ENCODE measurements around the gene LAS1L. TPM values are rescaled to one million over a fixed set of nuclear protein-coding genes. Genes with fewer than 3 reads are reported as not detected.

The LAS1L gene
- total RNA-seq: 10 to 100 TPM in 1 of 2 donors, 1 to 10 TPM in 1; 9.9 to 12.7 TPM

DNA sequence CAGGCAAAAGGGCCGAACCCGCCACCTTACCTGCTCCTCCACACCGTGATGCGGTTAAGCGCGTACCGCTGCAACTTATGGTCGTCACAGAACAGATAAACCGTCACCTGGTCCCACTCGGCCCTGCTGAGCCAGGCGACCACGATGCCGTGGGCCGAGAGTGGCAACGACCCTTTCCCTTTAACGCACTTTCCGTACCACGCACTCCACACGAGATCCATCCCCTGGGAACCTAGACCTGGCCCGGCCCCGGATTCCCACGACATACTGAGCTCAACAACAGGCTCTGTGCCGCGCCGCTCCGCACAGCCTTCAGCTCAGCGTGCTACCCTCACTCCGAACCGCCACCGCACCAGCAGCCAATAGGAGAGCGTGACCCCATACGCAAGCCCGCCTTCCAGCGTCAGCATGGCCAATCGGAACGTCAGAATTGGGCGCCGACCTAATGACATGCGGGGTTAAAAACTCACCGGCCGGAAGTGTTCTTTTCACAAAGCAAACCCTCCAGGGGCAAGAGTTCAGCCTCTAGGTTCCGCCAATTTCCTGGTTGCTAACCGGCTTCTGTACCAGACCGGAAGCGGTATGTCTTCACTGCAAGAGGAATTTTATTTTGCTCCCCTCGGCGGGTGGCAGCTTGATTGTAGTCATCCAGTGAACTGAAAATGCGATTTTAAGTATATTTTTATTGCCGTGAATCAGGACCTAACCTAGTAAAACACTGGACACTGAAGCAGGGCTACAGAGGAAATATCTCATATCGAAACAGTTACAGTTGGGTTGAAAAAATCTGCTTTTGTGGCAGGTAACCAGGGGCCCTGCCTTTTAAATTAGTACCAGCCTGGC lies at the start of gene LAS1L:
TSS of gene LAS1L (minus strand) at position 338 of the 843 bp plus-strand sequence. CDS start at position 266, 72 bp downstream.
- Histone ChIP-seq H3K27ac (peak within 1 kb of the TSS in 3 of 4 donors; percentile 14 to 77 (median 67)), H3K4me1 (peaks cover 12% of the 10 kb centered on the region), H3K27me3 (no peaks in the 10 kb centered on the region), H3K4me3 (peak within 1 kb of the TSS; percentile 63 to 68), H3K9me3 (no peaks in the 10 kb centered on the region), H3K36me3 (replicated peaks in 1 of 2; ENCODE audit: insufficient read depth in 1 of 2, low read depth in 2 of 2) (no peaks in the 10 kb centered on the region)
- intact Hi-C loops (cut with DNase I): no loop called here
- peak; percentile 90 to 94 (median 90) for DNase-seq
- TF ChIP-seq POLR2A (IDR thresholded peaks at IDR 0.05): peak; percentile 39 to 78 (median 71)
- TF ChIP-seq, protein P1, sequence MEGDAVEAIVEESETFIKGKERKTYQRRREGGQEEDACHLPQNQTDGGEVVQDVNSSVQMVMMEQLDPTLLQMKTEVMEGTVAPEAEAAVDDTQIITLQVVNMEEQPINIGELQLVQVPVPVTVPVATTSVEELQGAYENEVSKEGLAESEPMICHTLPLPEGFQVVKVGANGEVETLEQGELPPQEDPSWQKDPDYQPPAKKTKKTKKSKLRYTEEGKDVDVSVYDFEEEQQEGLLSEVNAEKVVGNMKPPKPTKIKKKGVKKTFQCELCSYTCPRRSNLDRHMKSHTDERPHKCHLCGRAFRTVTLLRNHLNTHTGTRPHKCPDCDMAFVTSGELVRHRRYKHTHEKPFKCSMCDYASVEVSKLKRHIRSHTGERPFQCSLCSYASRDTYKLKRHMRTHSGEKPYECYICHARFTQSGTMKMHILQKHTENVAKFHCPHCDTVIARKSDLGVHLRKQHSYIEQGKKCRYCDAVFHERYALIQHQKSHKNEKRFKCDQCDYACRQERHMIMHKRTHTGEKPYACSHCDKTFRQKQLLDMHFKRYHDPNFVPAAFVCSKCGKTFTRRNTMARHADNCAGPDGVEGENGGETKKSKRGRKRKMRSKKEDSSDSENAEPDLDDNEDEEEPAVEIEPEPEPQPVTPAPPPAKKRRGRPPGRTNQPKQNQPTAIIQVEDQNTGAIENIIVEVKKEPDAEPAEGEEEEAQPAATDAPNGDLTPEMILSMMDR (IDR thresholded peaks at IDR 0.05): no peak
- 1 to 14% methylated on average over 6 to 38 of the region's 50 CpGs for WGBS, 2 donors
- ATAC-seq: peak; percentile 100

DNA sequence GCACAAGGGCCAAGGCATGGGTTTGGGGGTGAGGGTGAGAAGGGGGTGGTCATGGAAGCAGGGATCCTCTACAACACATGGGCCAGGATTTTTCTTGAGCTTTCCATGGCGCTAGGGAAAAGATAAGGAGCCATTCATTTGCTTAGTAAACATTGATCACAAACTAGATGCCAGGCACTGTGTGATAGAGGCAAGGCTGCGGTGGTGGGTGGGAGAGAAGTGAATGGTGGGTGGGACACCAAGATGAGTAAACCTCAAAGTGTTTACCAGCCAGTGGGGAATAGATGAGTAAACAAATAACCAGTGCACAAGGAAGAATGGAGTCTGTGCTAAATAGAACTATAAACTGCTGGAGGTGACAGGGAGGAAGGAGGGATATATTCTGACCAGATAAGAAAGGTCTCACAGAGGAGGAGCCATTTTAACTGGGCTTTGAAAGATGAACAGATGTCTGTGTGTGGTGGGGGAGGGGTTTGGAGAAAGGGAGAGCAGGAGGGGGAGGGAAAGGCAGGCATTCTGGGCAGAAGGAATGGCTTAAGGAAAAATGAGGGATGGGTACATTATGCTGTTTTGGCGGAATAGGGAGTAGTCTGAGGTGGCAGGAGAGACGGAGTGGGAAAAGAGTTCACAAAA lies 48.0 kb upstream of the LAS1L start:
- 49 to 52% methylated on average over 4 of the region's 4 CpGs for WGBS, 2 donors
- ATAC-seq: no peak

DNA sequence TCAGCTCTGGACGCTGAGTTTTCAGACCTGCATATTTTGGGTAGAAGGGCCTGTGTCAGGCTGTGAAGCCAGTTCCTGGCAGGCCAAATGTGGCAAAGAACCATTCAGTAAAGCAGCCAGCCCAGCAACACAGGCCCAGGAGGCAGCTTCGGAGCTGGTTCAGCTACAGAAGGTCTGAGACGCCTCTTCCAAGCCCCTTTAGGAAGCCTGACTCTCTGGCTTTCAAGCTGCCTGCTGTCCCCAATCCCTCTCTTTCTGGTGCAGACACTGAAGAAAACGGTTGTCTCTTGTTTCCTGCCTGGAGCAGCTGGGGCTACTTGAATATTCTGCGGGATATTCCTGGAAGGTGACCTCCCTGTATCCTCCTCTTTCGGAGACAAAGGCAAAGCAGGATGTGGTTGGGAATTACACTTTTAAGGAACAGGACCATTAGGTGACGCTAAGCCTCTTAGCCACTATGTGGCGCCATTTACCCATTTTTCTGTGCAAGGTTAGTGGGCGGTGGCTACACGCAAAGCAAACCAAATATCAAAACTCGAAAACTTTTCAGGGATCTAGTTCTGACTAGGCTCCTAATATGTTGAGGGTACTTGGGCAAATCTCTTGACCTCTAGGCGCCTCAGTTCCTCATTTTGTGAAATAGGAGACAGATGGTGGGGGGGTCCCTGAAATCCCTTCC lies 47.2 kb upstream of the LAS1L start:
- WGBS, 2 donors: 2% methylated on average over 8 to 11 of the region's 12 CpGs
- Histone ChIP-seq H3K9me3 (no peaks in the 10 kb centered on the region), H3K27me3 (no peaks in the 10 kb centered on the region)

More for the DNA sequence above, 48.0 kb upstream of the LAS1L start:
- Histone ChIP-seq H3K36me3 (replicated peaks in 1 of 2; ENCODE audit: insufficient read depth in 1 of 2, low read depth in 2 of 2) (no peaks in the 10 kb centered on the region), H3K27ac (no peak overlapping the region), H3K4me3 (no peak overlapping the region), H3K9me3 (no peaks in the 10 kb centered on the region), H3K4me1 (no peaks in the 10 kb centered on the region), H3K27me3 (no peaks in the 10 kb centered on the region)
- intact Hi-C loops (cut with DNase I): no loop called here
- DNase-seq: no peak
- TF ChIP-seq POLR2A (IDR thresholded peaks at IDR 0.05): no peak
- TF ChIP-seq, protein P1 (IDR thresholded peaks at IDR 0.05): no peak

DNA sequence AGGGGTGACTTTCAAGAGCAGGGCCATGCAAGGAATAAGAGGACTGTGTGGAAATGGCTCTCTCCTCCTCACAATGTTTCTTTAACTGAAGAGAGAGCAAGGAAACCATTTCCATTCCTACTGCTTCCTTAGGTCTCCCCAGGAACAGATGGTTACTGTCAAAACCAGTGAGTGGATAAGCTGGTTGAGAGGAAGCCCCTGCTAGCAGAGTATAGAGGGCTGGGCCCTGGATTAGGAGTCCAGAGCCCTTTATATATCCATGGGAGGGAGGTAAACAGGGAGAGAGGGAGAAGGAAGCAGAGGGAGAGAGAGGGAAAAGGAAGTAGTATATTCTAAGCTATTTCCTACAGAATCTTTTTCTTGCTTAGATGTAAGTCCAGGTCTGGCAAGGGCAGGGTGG lies 43.8 kb upstream of the LAS1L start:
- no peaks in the 10 kb centered on the region for H3K9me3 ChIP-seq
- no peak for DNase-seq
- no peaks in the 10 kb centered on the region for H3K36me3 ChIP-seq (replicated peaks in 1 of 2; ENCODE audit: insufficient read depth in 1 of 2, low read depth in 2 of 2)
- no peak overlapping the region for H3K4me3 ChIP-seq
- intact Hi-C loops (cut with DNase I): no loop called here
- H3K27ac ChIP-seq: no peak overlapping the region
- TF ChIP-seq POLR2A (IDR thresholded peaks at IDR 0.05): no peak
- TF ChIP-seq, protein P1 (IDR thresholded peaks at IDR 0.05): no peak
- H3K4me1 ChIP-seq: no peaks in the 10 kb centered on the region
- H3K27me3 ChIP-seq: no peaks in the 10 kb centered on the region
- no peak for ATAC-seq

More for the DNA sequence above, 47.2 kb upstream of the LAS1L start:
- Histone ChIP-seq H3K4me3 (no peak overlapping the region), H3K4me1 (no peaks in the 10 kb centered on the region), H3K27ac (no peak overlapping the region), H3K36me3 (replicated peaks in 1 of 2; ENCODE audit: insufficient read depth in 1 of 2, low read depth in 2 of 2) (no peaks in the 10 kb centered on the region)
- peak; percentile 65 for ATAC-seq
- intact Hi-C loops (cut with DNase I): no loop called here
- peak; percentile 51 to 73 (median 58) for DNase-seq
- no peak for TF ChIP-seq POLR2A (IDR thresholded peaks at IDR 0.05)
- TF ChIP-seq, protein P1 (IDR thresholded peaks at IDR 0.05): peak; percentile 40 to 88 (median 73)
